ENCODE measurements around the gene SMARCD3.

Gene SMARCD3

DNA sequence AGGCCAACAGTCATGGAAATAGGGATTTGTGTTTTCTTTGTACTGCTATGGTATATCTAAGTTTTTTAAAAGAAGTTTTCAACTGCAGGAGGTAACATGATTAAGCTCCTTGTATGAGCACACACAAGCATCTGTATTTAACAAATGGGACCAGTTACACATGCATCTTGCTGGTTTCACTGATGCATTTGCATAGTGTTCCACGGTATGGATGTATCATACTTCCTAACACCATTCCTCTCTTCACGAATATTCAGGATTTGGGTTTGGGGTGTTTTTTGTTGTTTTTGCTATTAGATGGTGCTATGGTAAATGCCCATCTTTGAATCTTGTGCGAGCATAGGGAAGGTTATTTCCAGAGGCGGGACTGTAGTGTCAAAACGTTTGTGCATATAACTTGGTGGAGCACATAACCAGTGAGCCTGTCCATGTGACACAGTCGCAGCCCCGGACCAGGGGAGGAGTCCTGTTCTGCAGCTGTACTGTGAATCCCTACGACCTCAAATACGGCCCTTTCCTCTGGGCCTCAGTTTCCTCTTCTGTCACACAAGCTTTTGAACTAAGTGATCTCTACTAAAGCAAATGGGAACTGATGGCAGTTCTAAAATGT, 40.1 kb downstream of the SMARCD3 start:
- no peak for ATAC-seq

DNA sequence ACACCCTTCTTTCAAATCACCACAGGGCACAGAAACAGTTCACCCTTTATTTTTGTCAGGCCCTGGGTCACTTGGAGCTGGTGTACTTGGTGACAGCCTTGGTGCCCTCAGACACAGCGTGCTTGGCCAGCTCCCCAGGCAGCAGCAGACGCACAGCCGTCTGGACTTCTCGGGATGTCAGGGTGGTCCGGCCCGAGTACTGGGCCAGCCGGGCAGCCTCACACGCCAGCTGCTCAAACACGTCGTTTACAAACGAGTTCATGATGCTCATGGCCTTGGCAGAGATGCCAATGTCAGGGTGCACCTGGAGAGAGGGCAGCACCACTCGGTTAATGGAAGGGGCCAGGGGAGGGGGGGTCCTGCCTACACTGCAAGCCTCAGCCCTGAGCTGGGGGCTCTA, 40.7 kb downstream of the SMARCD3 start:
- ATAC-seq: no peak

DNA sequence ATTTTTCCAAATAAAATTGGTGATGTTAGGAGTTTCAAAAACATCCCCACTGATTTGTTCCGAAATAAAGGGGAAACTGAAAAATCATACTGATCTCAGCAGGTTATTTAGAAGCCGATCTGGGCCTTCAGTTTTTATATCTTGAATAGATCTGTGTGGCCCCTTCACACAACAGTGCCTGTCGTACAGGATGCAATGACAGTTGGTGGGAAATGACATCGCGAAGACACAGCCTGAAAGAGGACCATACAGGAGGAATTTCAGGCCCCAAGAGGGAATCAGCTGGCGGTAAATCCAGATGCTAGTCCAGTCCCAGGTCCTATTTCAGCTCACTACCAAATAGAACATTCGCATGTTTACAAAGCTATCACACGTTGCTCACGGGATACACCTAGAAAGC, 41.2 kb downstream of the SMARCD3 start:
- no peak for ATAC-seq

DNA sequence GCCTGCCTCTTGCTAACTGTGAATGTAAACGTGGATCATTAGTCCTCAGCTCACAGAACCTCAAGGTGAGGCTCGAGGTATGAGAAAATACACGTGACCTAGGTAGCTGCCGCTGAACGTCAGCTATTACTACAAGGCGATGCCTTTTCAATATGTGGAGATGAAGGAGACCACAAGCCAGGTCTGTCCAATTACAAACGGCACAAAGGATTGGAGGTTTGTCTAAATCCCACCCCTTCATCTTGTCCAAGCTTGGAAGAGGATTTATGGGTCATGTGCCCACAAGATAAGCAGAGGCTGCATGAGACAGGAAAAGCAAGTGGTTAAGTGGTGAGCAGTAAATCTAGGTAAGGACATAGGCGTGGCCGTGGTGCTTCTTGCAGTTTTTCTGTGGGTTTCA, 41.6 kb downstream of the SMARCD3 start:
- no peak for ATAC-seq

DNA sequence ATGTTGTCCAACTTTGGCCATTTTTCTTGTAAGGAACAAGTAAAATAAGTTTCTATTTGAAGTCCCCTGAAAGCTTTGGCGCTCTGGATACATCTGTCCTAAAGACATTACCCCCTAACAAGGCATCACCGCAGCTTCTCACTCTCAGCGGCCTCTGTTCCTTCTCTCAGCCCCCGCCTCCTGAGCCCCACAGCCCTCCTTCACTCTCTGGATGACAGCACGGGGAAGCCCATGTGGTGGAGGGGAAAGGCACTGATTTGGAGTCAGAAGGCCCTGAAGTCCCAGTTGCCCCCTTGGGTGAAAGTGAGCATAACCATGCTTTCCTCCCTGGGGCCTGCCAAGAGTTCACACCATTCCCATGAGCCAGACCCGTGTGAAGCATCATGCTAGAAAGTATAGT, 42.8 kb downstream of the SMARCD3 start:
- ATAC-seq: no peak

DNA sequence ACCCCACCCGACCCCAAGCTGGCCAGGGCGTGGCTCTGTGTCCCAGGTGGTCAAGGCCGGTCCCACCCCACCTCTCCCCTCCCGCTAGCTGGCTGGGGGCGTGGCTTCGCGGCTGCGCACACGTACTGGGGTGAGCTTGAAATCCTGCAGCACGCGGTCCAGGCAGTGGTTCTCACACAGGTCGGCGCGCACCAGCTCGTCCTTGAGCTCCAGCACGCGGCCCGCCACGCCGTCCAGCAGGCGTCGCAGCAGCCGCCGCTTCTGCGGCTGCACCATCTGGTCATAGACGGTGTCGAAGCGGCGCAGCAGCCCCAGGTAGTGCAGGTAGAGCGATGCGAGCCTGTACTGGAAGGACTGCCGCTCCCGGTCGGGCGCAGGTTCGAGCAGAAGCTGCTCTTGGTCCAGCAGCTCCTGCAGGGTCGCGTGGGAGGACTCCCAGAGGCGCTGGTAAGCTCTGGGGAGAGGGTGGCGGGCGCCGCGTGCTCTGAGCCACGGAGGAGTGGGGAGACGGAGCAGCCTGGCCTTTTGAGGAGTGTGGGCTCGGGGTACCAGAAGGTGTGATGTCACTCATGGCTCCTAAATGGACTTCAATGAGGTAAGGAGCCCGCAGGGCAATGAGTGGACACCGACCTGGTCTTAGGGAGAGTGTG, 44.0 kb downstream of the SMARCD3 start:
- no peak for ATAC-seq

DNA sequence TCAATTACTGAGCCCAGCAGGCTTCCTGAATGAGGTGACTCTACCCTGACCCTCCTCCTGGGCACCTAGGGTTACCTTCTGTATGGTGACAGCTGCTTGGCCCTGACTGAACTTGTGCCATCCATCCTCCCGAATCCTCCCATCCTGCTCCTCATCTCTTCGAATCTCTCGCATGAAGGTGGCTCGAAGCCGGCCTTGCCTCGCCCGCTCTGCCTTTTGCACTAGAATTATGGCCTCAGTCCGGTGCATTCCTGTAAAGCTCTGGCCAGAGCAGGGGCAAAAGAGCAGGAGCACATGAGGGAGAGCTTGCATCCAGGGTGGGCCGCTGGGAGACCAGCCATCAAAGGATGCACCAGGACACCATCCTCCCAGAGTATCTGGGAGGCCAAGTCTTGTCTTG, 45.7 kb downstream of the SMARCD3 start:
- ATAC-seq: no peak

DNA sequence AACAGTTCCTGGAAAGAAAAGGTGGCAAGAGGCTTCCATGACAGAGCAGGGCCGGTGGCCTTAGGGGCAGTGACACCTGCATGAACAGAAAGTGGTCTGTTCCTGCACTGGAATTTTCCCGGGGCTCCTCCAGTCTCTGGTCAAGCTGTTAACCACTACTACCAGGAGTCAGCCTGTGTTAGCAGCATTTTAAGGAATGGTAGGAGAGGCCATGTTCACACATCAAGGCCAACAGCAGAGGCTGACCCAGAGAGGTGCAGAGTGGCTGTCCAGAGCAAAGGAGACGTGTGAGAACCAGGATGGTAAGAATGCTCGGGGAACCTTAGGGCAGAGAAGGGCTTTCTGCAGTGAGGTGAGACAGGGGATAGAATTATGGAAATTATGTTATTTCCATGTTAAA, 46.7 kb downstream of the SMARCD3 start:
- ATAC-seq: no peak

DNA sequence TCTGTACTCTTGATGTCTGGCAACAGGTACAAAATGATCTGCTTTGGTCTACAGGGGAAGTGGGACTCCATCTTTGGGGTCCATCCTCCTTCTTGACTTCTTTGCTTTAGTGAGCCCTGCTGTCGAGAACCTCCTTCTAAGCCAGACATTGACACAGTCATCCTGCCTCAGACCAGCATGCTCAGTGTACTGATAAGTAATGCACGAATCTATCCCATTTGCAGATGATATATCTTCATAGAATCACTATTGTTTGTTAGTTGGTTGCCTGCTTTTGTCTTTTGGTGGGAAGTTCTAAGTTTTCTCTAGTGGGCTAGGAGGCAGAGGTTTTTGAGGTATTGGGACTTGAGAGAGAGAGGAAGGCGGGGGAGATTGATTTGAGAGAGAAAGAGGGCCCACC, 47.1 kb downstream of the SMARCD3 start:
- ATAC-seq: no peak

DNA sequence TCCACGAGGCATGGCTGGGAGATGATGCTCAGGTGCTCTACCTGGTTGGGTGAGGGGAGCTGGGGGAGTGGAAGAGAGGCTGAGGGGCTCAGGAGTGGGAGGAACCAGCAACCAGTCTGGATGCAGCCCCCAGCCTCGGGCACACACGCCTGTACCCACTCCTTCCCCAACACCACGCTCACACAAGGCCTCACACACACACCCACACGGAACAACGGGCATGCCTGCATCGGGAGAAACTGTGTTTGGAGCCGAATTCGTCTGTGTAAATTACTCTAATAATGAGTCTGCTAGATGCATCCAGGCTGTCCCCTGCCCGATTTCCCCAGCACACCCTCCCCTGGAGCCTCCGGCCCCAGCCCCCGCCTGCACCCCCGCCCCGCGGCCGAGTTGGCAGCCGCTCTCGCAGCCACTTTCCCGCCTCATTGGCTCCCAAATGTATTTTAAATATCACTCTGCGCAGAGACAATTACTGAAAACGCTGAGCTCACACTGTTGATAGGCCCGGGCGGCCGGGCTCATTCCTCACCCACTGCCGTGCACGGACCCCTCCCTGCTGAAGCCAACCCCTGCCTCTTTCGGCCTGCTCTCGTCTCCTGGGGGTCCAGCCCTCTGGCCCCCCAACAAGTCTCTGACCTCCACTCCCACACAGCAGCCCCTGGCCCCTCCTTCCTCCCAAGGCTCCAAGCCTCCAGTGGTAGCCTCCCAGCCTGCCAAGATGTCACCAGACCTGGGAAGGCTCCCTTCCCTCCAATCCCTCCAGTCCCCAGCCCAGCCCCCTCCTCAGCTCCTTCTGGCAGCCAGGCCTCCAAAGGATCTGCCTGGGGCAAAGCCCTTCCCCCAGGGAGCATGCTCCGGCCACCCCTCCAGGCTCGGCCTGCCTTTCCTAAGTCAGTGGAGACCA, 49.3 kb downstream of the SMARCD3 start:
- no peak for ATAC-seq

DNA sequence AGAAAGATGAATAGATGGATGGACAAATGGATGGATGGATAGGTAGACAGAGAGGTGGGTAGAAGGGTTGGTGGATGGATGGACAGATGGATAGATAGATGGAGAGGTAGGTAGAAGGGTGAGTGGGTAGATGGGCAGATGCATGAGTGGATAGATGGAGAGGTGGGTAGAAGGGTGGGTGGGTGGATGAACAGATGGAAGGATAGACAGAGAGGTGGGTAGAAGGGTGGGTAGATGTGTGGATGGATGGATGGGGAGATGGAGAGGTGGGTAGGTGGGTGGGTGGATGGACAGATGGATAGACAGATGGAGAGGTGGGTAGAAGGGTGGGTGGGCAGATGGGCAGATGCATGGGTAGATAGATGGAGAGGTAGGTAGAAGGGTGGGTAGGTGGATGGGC, 50.6 kb downstream of the SMARCD3 start:
- ATAC-seq: no peak

DNA sequence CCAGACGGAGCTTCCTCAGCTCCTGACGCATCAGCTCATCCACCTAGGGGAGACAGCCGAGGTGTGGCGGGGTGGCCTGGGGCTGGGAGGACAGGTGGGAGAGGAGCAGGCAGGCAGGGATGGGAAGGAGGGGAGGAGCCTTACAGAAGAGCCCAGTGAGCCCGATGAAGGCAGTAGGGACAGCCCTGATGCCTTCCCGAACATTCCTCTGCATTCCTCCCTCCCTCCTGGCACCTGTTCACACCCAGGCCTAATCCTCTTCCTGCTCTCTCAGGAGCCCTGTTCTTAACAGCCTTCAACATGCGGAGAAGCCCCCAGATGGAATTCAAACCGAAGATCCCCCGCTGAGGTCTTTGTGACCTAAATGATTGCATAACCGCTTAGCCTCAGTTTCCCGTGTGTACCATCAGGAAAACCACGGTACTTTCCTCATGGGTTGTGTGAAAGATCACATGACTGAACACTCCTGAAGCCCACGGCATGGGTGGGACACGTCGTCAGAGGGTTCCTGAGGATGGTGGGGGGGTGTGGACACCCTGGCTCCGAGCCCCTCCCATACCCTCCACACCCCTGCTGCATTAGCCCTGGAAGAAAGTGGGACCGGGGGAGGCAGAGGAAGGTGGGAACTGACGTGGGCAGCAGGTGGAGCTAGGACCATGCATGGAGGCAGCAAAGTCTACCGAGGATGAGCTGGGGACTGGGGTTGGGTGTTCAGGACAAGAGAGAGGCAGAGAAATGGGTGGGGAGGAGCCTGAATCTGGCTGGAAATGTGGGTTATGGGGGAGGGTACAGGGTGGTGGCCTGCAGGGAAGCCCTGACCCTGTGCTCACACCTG, 52.7 kb downstream of the SMARCD3 start:
- ATAC-seq: no peak

DNA sequence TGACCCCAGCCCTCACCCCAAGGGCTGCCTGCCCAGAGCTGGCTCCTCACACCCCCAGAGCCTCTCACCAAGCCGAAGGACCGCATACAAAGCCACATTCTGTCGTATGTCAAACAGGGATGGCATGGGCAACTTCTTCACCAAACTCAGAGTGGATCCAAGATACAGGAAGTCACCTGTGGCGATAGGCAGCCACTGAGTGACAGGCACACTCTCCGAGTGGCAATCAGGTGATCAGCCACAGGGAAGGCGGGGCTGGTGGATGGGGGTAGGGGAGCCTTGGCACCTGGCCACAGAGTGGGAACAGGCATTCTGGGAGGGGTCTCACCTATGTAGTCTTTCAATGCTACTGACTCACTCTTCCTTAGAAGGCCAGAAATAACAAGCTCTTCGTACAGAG, 54.3 kb downstream of the SMARCD3 start:
- ATAC-seq: no peak

DNA sequence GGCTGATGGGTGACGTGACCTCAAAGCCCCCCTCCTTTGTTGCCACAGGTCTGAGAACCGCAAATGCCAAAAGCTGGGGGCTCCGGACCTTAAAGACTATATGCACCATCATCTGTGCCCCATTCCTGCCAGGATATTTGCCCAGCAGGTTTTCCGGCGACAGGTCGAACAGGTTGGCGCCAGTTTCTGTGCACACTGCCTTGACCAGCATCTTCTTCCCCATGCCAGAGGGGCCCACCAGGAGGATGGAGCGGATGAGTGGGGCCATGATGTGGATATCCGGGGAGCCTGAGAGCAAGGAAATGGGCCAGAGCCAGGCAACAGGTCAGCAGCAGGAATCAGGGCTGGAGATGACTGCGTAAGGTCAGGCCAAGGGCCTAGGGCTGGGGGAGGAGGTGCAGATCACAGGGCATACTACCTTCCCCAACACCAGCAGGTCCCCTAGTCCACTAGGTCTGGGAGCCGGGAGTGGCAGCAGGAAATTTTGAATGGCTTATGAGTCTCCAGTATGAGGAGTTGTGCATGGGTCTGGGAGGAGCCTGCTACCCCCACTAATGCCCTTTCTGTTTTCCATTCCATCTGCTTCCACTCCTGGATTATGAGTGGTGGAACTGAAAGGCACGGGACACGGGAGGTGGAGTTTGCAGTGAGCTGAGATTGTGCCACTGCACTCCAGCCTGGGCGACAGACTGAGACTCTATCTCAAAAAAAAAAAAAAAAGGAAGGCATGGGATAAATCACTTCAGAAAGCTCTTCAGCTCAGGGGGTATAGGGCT, 55.1 kb downstream of the SMARCD3 start:
- no peak for ATAC-seq

DNA sequence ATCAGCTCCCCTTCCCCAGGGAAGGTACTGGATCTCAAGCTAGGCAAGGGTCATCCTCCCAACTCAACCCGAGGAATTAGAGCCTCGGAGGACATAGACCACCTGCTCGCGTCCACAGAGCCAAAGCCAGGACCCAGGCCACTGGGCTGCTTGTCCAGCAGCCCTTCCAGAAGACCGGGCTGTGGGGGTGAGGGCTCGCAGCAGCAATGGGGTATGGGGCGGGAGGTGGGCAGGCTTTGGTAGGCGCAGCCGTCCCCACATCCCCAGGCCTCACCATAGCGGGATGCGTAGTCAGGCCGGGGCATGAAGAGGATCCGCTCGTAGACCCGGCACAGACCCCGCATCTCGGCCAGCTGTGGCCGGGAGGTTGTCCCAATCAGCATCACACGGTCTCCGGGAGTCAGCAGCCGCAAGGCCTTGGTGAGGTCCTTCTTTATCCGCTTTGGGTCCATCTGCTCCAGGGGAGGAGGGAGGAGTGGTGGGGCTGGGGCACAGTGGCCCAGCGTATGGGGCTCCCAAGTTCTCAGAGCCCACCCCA, 56.4 kb downstream of the SMARCD3 start:
- no peak for ATAC-seq

DNA sequence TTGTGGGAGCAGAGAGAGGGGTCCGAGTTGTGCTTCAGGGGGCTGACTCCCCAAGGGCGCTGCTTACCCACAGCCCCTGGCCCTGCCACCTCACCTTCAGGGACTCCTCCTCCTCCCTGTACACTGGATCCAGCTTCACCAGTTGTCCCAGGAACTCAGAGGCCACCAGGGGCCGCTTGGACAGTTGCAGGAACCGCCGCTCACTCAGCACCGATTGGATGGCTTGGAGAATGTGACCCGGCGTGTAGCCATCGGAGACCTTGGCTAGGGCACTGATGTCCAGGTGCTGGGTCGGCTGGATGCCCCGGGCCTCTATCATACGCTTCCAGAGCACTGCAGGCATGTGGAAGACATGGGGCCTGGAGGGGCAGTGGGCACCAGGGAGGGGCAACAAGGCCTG, 57.0 kb downstream of the SMARCD3 start:
- ATAC-seq: no peak

DNA sequence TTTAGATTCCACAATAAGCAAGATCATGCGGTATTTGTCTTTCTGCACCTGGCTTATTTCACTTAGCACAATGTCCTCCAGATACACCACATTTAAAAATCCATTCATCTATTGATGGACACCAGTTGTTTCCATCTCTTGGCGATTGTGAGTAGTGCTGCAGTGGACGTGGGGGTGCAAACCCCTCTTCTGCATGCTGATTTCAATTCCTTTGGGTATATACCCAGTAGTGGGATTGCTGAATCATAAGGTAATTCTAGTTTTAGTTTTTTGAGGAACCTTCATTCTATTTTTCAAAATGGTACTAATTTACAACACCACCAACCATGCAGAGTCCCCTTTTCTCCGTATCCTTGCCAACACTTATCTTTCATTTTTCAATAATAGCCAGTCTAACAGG, 59.5 kb downstream of the SMARCD3 start:
- no peak for ATAC-seq
